ENCODE results near the gene PEX26. TPM values are rescaled to one million over a fixed set of nuclear protein-coding genes. Genes with fewer than 3 reads are reported as not detected.
"Not testable (repeated sequence)": the region's sequence is repeated elsewhere in the genome, so short reads cannot be mapped to it uniquely, and the experiment has no call there.

The PEX26 gene
- total RNA-seq = 10 to 100 TPM; 53.4 to 70.5 TPM

DNA sequence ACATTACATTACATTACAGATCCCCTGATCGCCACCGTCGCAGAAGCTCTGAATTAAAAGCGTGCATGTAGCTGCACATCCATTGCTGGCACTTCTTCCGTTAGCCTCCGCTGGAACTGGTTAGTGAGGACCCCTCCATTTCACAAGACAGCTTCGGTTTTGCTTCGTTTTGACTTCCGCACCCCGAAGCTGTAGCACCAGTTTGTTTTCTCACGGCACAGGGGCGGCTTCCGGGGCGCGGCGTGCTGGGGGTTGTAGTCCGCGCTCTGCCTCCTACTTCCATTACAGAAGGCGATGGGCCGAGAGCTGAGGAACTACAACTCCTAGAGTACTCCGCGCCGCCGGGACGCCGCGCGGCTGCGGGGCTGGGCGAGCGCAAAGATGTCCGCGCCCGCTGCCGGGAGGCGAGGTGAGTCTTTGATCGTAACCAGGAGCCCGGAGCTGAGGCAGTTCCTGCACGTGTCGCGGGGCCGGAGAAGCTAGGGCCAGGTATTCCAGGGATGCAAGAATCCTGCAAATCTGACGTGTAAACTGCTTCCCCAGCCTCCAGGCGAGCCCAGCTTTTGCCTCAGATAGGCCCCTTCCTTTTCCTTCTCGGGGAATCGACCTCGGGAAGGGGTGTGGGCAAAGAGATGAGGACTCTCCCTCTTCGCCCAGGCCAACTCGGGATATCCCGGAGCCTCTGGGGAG is at the start of gene PEX26:
PEX26 (plus strand) TSS at position 352 of the 690 bp plus-strand sequence. CDS start 387 bp downstream, outside the sequence.
- peak; percentile 97 for ATAC-seq (replicated peaks)
- Mint-ChIP-seq H3K27me3 (no peaks in the 10 kb centered on the region), H3K9me3 (no peaks in the 10 kb centered on the region), H3K4me3 (peak within 1 kb of the TSS; percentile 93), H3K4me1 (peaks cover 31% of the 10 kb centered on the region), H3K27ac (peak within 1 kb of the TSS; percentile 99), H3K36me3 (ENCODE audit: low read depth) (peaks cover 46% of the 10 kb centered on the region)

DNA sequence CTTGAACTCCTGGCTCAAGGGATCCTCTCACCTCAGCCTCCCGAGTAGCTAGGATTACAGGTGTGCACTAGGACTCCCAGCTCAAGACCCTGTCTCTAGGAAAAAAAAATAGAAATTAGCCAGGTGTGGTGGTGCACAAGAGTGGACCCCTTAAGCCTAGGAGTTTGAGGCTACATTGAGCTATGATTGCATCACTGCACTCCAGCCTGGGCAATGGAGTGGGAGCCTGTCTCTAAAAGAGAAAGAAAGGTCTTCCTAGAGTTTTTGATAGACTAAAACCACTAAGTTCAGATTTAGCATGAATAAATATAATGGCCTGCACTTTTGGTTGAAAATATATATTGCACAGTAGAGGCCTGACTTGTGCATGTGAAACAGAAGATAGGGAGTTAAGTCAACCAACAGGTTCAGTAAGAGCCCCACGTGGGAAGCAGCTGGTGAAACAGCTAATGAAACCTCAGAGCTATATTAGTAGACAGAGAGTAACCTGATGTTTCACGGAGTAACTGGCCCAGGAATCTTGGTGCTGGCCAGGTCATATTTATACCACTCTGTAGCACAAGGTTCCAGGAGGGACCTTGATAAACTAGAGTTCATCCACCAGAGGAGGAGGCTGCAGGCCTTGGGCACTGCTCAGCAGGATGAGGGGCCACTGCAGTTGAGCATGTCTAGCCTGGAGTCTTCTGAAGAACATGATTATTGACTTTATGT is 48.8 kb upstream of the PEX26 start:
- Mint-ChIP-seq H3K4me1 (peaks cover 4% of the 10 kb centered on the region), H3K4me3 (no peak overlapping the region), H3K36me3 (ENCODE audit: low read depth) (no peaks in the 10 kb centered on the region), H3K27ac (no peak overlapping the region), H3K27me3 (peaks cover 12% of the 10 kb centered on the region), H3K9me3 (no peaks in the 10 kb centered on the region)
- no peak for ATAC-seq (replicated peaks)

DNA sequence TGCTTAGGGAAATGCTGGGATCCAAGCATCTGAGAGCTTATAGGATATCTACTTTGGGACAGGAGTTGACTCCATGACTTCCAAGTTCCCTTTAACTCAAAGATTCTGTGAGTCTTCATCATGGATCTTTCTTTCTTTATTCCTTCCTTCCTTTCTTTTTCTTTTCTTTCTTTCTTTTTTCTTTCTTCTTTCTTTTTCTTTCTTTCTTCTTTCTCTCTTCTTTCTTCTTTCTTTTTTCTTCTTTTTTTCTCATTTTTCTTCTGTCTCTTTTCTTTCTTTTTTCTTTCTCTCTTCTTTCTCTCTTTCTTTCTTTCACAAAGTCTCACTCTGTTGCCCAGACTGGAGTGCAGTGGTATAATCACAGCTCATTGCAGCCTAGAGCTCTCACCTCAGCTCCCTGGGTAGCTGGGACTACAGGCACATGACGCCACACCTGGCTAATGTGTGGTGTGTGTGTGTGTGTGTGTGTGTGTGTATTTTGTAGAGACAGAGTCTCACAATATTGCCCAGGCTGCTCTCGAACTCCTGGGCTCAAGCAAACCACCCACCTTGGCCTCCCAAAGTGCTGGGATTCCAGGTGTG is 48.0 kb upstream of the PEX26 start:
- Mint-ChIP-seq H3K27me3 (peaks cover 9% of the 10 kb centered on the region), H3K36me3 (ENCODE audit: low read depth) (no peaks in the 10 kb centered on the region), H3K9me3 (no peaks in the 10 kb centered on the region), H3K4me3 (no peak overlapping the region), H3K4me1 (peaks cover under 1% of the 10 kb centered on the region), H3K27ac (no peak overlapping the region)
- no peak for ATAC-seq (replicated peaks)

DNA sequence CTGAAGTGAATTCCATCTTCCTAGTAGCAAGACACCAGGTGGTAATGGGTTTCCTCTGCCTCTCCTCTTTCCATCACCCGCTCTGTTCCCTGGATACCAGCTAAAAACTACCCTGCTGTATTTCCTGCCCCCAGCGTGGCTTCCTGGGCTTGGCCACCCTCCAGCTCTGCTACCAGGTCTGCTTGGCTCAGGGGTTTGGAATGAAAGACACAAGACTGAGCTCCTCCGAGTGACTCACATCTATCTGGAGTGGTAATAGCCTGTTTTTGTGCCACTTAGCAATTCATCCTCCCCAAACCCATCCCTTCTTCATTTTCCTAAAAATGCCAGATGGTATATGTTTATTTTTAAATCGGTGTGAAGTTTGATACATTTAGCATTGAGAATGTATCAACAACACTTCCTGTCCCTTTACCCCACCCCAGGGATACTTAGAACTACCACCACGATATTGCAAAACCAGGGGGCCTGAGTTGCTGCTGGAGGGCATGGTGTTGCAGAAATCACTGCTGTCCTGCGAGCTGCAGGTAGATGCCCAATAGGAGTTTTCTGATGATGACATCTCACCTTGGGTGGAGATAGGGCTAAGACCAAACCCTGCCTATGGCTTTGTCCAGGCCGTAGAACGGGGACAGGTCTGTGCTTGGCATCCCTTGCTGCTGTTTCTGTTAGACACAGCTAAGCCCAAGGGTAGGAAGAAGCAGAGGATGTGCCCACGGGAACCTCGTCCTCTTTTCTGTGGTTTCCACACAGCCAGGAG is 45.9 kb upstream of the PEX26 start:
- ATAC-seq (replicated peaks) = no peak
- peaks cover under 1% of the 10 kb centered on the region for H3K27me3 Mint-ChIP-seq
- H3K9me3 Mint-ChIP-seq = no peaks in the 10 kb centered on the region
- H3K4me1 Mint-ChIP-seq = no peaks in the 10 kb centered on the region
- no peak overlapping the region for H3K4me3 Mint-ChIP-seq
- H3K27ac Mint-ChIP-seq = no peak overlapping the region
- no peaks in the 10 kb centered on the region for H3K36me3 Mint-ChIP-seq (ENCODE audit: low read depth)

DNA sequence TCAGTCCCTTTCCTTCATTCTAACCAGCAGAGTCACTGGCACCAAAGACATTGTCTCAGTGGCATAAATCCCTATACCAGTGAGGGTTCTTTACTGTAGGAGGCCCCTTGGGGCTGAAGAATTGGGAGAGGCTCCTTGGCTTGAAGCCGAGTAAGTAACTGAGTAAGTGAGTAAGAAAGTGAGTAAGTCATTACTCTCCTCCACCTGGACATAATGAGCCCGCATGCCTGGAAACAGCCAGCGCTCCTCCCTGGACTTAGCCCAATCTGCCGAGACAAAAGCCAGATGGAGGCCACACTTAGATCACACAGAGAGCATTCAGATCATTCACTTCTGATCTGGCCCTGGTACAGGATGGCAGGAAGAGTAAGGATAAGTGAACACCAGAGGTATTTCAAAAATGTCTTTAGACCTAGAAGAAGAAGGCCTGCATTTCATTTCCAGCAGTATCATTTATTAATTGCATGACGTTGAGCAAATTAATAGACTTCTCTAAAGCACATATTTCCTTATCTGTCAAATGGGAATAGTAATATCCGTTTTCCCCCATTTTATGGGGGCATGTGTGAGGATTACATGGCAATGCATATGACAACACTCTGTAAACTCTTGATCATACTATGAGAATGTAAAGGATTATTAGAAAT is 45.2 kb upstream of the PEX26 start:
- no peaks in the 10 kb centered on the region for H3K36me3 Mint-ChIP-seq (ENCODE audit: low read depth)
- no peak for ATAC-seq (replicated peaks)
- H3K27ac Mint-ChIP-seq = no peak overlapping the region
- no peaks in the 10 kb centered on the region for H3K9me3 Mint-ChIP-seq
- H3K4me3 Mint-ChIP-seq = no peak overlapping the region
- H3K27me3 Mint-ChIP-seq = no peaks in the 10 kb centered on the region
- no peaks in the 10 kb centered on the region for H3K4me1 Mint-ChIP-seq

DNA sequence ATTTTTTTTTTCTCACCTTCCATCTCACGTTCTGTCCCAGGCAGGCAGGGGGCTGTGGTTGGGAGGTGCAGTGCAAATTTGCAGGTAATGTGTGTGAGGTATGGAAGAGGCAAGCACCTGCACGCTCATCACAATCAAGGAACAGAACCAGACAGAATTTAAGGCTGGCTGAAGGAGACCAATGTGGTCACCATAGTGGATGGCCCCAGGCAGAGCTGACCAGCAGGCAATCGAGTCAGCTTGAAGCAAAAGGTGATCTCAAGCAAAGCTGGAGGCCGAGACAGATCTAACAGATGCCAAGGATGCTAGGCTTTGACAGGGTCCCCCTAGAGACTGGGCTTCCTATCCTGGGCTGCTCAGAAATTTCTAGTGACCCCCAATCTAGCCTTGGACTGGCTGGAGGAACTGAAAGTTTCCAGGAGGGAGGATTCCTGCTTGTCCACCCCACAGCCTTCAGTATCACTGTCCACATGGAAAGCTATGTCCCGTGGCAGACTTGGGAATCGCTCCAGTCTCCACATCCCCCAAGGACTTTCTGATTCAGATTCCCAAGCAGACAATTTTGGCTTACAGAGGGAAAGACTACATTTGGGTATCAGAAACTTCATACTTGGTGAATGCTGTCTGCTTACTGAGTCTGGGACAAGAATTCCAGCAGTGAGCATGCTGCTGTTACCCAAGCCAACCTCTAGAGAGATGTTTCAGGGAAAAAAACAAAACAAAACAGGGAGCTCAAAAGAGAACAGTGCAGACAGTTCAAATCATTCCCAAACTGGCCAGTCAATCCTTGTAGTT is 44.4 kb upstream of the PEX26 start:
- no peak overlapping the region for H3K4me3 Mint-ChIP-seq
- ATAC-seq (replicated peaks) = no peak
- H3K9me3 Mint-ChIP-seq = no peaks in the 10 kb centered on the region
- no peaks in the 10 kb centered on the region for H3K36me3 Mint-ChIP-seq (ENCODE audit: low read depth)
- no peak overlapping the region for H3K27ac Mint-ChIP-seq
- no peaks in the 10 kb centered on the region for H3K27me3 Mint-ChIP-seq
- H3K4me1 Mint-ChIP-seq = no peaks in the 10 kb centered on the region

DNA sequence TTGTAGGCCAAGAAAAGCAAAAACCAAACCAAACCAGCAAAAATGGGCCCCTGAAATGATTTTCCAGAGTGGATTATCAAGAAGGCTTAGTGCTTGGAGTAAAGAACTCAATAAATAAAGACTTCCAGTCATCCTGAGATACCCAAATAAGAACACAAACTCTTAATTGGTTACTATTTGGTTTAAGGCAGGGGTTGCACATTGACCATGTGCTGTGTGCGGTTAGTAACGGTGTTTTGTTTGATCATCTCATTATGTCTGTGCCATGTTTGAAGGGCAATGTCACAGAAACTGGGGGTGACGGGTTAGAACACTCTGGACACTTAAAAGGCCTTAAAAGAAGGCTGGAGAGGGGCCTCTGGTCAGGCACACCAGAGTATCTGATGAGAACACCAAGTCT is 43.7 kb upstream of the PEX26 start:
- H3K4me3 Mint-ChIP-seq = no peak overlapping the region
- H3K27me3 Mint-ChIP-seq = no peaks in the 10 kb centered on the region
- H3K9me3 Mint-ChIP-seq = no peaks in the 10 kb centered on the region
- H3K36me3 Mint-ChIP-seq (ENCODE audit: low read depth) = no peaks in the 10 kb centered on the region
- H3K27ac Mint-ChIP-seq = no peak overlapping the region
- no peak for ATAC-seq (replicated peaks)
- no peaks in the 10 kb centered on the region for H3K4me1 Mint-ChIP-seq

DNA sequence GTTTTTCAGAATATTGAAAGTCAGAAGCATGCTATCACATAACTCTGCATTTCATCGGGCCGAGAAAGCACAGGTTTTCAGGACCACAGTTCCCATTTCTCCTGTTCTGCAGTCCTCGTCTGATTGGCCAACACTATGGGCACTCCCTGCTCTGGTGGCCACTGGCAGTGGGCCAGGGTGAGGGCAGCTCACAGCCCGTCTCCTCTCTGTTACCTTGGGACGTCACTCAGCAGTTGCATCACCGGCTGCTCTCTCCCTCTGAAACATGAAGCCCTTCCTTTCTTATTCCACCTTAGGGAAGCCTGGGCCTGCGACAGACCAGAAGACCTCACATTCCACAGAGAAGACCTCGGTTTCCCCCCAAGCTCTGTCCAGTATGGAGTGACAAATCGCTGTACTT is 42.0 kb upstream of the PEX26 start:
- Mint-ChIP-seq H3K4me3 (no peak overlapping the region), H3K9me3 (no peaks in the 10 kb centered on the region), H3K27me3 (no peaks in the 10 kb centered on the region), H3K27ac (no peak overlapping the region), H3K4me1 (no peaks in the 10 kb centered on the region), H3K36me3 (ENCODE audit: low read depth) (no peaks in the 10 kb centered on the region)
- no peak for ATAC-seq (replicated peaks)

DNA sequence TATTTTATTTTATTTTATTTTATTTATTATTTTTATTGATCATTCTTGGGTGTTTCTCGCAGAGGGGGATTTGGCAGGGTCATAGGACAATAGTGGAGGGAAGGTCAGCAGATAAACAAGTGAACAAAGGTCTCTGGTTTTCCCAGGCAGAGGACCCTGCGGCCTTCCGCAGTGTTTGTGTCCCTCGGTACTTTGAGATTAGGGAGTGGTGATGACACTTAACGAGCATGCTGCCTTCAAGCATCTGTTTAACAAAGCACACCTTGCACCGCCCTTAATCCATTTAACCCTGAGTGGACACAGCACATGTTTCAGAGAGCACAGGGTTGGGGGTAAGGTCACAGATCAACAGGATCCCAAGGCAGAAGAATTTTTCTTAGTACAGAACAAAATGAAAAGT is 36.9 kb upstream of the PEX26 start:
- not testable (repeated sequence) for H3K27ac Mint-ChIP-seq; H3K27me3 Mint-ChIP-seq; H3K9me3 Mint-ChIP-seq; ATAC-seq (replicated peaks); H3K4me3 Mint-ChIP-seq; H3K4me1 Mint-ChIP-seq; H3K36me3 Mint-ChIP-seq (ENCODE audit: low read depth)

DNA sequence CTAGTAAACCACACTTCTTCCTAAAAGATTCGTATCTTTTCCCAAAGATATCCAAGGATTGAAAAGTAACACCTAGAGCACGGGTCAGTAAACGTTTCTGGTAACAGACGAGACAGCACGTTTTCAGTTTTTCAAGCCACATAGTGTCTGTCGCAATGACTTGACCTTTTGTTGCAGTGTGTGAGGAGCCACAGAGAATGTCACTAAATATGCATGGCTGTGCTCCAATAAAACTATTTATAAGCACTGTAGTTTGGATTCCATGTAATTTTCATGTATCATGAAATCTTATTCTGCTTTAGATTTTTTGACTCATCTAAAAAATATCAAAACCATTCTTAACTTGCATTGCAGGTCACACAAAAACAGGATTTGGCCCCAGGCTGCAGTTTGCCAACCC is 35.1 kb upstream of the PEX26 start:
- Mint-ChIP-seq H3K4me1 (no peaks in the 10 kb centered on the region), H3K9me3 (no peaks in the 10 kb centered on the region), H3K27me3 (no peaks in the 10 kb centered on the region), H3K27ac (no peak overlapping the region), H3K4me3 (no peak overlapping the region), H3K36me3 (ENCODE audit: low read depth) (no peaks in the 10 kb centered on the region)
- ATAC-seq (replicated peaks) = no peak

DNA sequence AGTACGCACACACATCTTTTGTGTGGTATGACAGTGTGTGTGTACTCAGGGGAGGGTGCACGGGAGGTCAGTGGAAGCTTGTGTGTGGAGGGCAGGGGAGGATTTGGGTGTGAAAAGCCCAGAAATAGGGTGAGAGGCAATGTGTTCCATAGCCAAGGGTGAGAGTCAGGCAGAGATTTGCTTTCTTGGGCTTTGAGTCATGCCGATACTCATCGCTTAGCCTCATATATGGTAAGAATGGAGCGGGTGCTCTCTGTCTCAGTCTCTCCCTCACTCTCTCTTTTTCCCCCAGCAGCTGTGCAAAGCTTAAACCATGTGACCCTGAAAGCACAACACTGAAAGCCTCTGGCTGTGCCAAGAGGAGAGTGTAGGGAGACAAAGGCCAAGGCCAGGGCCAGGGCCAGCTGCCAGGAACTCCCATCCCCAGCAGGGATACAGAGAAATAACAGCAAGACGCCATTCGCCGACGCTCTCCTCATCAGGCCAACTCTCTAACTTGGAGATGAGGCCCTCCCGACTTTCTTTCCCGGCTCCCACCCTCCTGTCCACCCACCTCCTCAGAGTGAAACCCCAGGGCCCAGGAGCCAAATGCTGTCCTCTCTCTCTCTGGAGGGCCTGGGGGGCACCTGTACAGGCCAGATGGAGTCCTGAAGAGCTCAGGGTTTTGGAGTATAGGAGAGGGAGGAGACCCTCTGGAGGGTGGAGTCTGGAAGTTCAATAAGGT is 33.1 kb upstream of the PEX26 start:
- Mint-ChIP-seq H3K27ac (no peak overlapping the region), H3K4me1 (no peaks in the 10 kb centered on the region), H3K36me3 (ENCODE audit: low read depth) (no peaks in the 10 kb centered on the region), H3K9me3 (no peaks in the 10 kb centered on the region), H3K4me3 (no peak overlapping the region), H3K27me3 (no peaks in the 10 kb centered on the region)
- ATAC-seq (replicated peaks) = no peak

DNA sequence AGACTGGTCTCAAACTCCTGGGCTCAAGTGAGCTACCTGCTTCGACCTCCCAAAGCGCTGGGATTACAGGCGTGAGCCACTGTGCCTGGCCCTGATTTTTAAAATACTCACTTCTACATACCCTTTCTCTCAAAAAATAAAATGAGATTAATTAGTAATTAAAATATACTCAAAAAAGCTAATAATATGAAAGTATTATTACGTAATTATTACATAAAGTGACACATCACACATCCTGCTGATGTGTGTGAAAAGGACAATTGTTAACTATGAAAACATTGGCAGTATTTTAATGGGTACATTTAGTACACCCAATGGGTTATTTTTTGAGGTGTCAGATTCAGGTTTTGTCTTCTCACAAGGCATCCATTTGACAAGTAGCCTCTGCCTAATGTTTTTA is 32.0 kb upstream of the PEX26 start:
- no peak overlapping the region for H3K4me3 Mint-ChIP-seq
- no peaks in the 10 kb centered on the region for H3K4me1 Mint-ChIP-seq
- no peak overlapping the region for H3K27ac Mint-ChIP-seq

DNA sequence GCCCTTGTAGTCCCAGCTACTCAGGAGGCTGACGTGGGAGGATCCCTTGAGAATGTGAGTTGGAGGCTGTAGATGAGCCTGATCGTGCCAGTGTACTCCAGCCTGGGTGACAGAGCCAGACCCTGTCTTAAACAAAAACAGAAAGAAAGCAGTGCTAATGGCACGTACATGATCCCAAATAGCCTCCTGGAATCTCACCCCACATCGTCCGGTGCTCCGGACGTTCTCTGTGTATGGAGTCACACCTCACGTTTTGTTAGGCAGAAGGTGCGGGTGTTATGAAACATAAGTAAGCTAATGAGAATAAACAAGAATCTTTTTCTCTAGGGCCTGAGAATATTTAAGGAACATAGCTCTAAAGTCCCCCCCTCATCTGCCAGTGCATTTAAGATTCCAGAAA is 29.7 kb upstream of the PEX26 start:
- Mint-ChIP-seq H3K4me3 (no peak overlapping the region), H3K27me3 (no peaks in the 10 kb centered on the region), H3K36me3 (ENCODE audit: low read depth) (no peaks in the 10 kb centered on the region), H3K27ac (no peak overlapping the region), H3K4me1 (no peaks in the 10 kb centered on the region), H3K9me3 (no peaks in the 10 kb centered on the region)
- no peak for ATAC-seq (replicated peaks)

More for the DNA sequence above, 32.0 kb upstream of the PEX26 start:
- Mint-ChIP-seq H3K9me3 (no peaks in the 10 kb centered on the region), H3K36me3 (ENCODE audit: low read depth) (no peaks in the 10 kb centered on the region), H3K27me3 (no peaks in the 10 kb centered on the region)
- ATAC-seq (replicated peaks) = no peak
